HL-60 (cell line): ENCODE data around the gene EGFR.

Experiments used
- GABPA ChIP-seq: IDR thresholded peaks from 2 replicates; pipeline ENCODE4 v1.6.1; 2012; ENCODE audit warnings: low read depth
- POLR2AphosphoS5 ChIP-seq: IDR thresholded peaks from 2 replicates; pipeline ENCODE4 v1.6.1; 2012; ENCODE audit warnings: low read depth
- TF ChIP-seq, protein P1 (sequence below): IDR thresholded peaks from one replicate; pipeline ENCODE4 v1.5.1; 2011; ENCODE audit warnings: low read length, control low read depth, inconsistent platforms; ENCODE audit not compliant: insufficient read depth
- TF ChIP-seq, protein P2 (sequence below): IDR thresholded peaks from 2 replicates; pipeline ENCODE4 v1.6.1; 2012; ENCODE audit warnings: low read depth; ENCODE audit not compliant: insufficient replicate concordance

- TF ChIP-seq, protein P1, sequence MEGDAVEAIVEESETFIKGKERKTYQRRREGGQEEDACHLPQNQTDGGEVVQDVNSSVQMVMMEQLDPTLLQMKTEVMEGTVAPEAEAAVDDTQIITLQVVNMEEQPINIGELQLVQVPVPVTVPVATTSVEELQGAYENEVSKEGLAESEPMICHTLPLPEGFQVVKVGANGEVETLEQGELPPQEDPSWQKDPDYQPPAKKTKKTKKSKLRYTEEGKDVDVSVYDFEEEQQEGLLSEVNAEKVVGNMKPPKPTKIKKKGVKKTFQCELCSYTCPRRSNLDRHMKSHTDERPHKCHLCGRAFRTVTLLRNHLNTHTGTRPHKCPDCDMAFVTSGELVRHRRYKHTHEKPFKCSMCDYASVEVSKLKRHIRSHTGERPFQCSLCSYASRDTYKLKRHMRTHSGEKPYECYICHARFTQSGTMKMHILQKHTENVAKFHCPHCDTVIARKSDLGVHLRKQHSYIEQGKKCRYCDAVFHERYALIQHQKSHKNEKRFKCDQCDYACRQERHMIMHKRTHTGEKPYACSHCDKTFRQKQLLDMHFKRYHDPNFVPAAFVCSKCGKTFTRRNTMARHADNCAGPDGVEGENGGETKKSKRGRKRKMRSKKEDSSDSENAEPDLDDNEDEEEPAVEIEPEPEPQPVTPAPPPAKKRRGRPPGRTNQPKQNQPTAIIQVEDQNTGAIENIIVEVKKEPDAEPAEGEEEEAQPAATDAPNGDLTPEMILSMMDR: no peak
- TF ChIP-seq POLR2AphosphoS5: no peak
- TF ChIP-seq GABPA: no peak
- TF ChIP-seq, protein P2, sequence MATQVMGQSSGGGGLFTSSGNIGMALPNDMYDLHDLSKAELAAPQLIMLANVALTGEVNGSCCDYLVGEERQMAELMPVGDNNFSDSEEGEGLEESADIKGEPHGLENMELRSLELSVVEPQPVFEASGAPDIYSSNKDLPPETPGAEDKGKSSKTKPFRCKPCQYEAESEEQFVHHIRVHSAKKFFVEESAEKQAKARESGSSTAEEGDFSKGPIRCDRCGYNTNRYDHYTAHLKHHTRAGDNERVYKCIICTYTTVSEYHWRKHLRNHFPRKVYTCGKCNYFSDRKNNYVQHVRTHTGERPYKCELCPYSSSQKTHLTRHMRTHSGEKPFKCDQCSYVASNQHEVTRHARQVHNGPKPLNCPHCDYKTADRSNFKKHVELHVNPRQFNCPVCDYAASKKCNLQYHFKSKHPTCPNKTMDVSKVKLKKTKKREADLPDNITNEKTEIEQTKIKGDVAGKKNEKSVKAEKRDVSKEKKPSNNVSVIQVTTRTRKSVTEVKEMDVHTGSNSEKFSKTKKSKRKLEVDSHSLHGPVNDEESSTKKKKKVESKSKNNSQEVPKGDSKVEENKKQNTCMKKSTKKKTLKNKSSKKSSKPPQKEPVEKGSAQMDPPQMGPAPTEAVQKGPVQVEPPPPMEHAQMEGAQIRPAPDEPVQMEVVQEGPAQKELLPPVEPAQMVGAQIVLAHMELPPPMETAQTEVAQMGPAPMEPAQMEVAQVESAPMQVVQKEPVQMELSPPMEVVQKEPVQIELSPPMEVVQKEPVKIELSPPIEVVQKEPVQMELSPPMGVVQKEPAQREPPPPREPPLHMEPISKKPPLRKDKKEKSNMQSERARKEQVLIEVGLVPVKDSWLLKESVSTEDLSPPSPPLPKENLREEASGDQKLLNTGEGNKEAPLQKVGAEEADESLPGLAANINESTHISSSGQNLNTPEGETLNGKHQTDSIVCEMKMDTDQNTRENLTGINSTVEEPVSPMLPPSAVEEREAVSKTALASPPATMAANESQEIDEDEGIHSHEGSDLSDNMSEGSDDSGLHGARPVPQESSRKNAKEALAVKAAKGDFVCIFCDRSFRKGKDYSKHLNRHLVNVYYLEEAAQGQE: no peak
Observed at GRCh38 chr7:55092186-55092974, 73.6 kb downstream of the EGFR start.
